ENCODE measurements around the gene NSDHL. TPM values are rescaled to one million over a fixed set of nuclear protein-coding genes. Genes with fewer than 3 reads are reported as not detected.

The NSDHL gene
- total and polyA plus RNA-seq, 2 experiments from 2014 or later, result 11.2 to 25.2 TPM

DNA sequence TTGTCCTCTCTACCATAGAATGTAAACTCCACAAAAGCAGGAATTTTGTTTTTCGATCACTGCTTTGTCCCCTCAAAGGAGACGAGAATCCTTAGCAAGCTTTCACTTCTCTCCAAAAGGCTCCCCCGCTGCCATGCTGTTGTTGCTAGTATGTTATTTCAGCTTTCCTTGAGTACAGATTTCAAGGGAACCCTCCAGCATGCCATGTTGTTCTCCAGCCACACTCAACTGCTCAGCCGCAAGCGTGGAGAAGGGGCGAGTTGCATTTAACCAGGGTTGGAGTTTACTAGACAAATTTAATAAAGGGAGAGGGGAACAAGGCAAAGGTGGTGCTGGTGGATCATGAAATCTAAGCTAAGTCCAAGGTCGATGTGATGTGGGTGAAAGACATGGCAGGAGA, 23.1 kb downstream of the NSDHL start:
- no peak for DNase-seq
- Histone ChIP-seq H3K9ac (no peak overlapping the region), H3K4me3 (no peak overlapping the region), H3K4me2 (ENCODE audit: unreplicated experiment) (no peak overlapping the region), H3K36me3 (ENCODE audit: low read depth) (no peaks in the 10 kb centered on the region), H4K20me1 (ENCODE audit: insufficient read depth) (no peaks in the 10 kb centered on the region), H3K79me2 (ENCODE audit: insufficient read depth) (no peaks in the 10 kb centered on the region), H2AFZ (no peak overlapping the region), H3K9me2 (ENCODE audit: insufficient read depth) (no peaks in the 10 kb centered on the region), H3K9me3 (ENCODE audit: low read depth) (no peaks in the 10 kb centered on the region), H3K4me1 (ENCODE audit: insufficient read depth) (no peaks in the 10 kb centered on the region), H3K27me3 (replicated peaks; ENCODE audit: insufficient read depth) (no peaks in the 10 kb centered on the region), H3F3A (ENCODE audit: insufficient read depth) (no peaks in the 10 kb centered on the region), H3K27ac (no peak overlapping the region)
- no peak for TF ChIP-seq EZH2phosphoT487 (IDR thresholded peaks at IDR 0.05; ENCODE audit: insufficient read depth, low read depth)
- no peak for TF ChIP-seq EZH2 (IDR thresholded peaks at IDR 0.05; ENCODE audit: insufficient read depth, poor library complexity, severe bottlenecking)
- in situ Hi-C loops (cut with MboI), result no loop called here
- WGBS, 2 experiments (ENCODE audit: low coverage in 1 of 2, low lambda C conversion rate in 2 of 2, missing lambda C conversion rate in 2 of 2), result 91 to 95% methylated on average over 7 of the region's 7 CpGs

DNA sequence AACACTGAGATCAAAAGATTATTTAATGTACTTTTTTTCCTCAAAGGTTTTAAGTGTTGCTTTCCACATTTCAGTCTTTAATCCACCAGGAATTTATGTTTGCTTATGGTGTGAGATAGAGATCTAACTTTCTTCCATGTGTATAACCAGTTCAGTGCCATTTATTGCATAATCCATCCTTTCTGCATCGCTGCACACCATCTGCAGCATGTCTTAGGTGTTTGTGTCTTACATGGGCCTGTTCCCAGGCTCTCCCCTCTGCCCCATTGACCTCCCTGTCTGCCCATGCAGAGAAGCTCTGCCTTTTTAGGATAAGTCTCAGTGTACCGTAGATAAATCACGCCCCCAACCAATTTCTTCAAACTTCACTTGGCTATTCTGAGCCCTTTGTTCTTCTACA, 30.3 kb downstream of the NSDHL start:
- WGBS, 2 experiments (ENCODE audit: low coverage in 1 of 2, low lambda C conversion rate in 2 of 2, missing lambda C conversion rate in 2 of 2), result 65 to 80% methylated on average over 3 of the region's 3 CpGs
- Histone ChIP-seq H3K36me3 (ENCODE audit: low read depth) (no peaks in the 10 kb centered on the region), H3K4me3 (no peak overlapping the region), H3K27ac (no peak overlapping the region), H3K4me2 (ENCODE audit: unreplicated experiment) (no peak overlapping the region), H4K20me1 (ENCODE audit: insufficient read depth) (no peaks in the 10 kb centered on the region), H3K9me2 (ENCODE audit: insufficient read depth) (no peaks in the 10 kb centered on the region), H2AFZ (no peak overlapping the region), H3K27me3 (replicated peaks; ENCODE audit: insufficient read depth) (no peaks in the 10 kb centered on the region), H3F3A (ENCODE audit: insufficient read depth) (no peaks in the 10 kb centered on the region), H3K9me3 (ENCODE audit: low read depth) (no peaks in the 10 kb centered on the region), H3K4me1 (ENCODE audit: insufficient read depth) (no peaks in the 10 kb centered on the region), H3K9ac (no peak overlapping the region), H3K79me2 (ENCODE audit: insufficient read depth) (no peaks in the 10 kb centered on the region)
- no peak for DNase-seq
- TF ChIP-seq EZH2 (IDR thresholded peaks at IDR 0.05; ENCODE audit: insufficient read depth, poor library complexity, severe bottlenecking) (no peak), EZH2phosphoT487 (IDR thresholded peaks at IDR 0.05; ENCODE audit: insufficient read depth, low read depth) (no peak)
- in situ Hi-C loops (cut with MboI), result no loop called here

DNA sequence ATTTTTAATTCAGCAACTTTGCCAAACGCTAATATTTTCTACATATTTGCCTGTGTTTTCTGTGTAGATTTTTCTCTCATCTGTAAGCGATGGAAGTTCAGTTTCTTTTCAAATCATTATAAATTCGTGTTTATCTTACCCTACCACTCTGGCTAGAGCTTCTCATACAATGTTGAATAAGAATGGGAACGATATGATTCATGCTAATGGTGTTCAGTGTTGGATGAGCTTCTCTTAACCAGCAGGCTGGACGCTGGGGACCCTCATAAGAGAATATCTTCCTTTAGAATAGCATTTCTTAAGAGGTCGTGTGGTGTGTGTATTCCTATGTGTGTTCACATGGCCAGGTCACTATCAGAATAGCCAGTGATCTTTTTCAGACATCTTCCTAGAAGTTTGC, 31.0 kb downstream of the NSDHL start:
- H3K9me3 ChIP-seq (ENCODE audit: low read depth), result no peaks in the 10 kb centered on the region
- H2AFZ ChIP-seq, result no peak overlapping the region
- no peaks in the 10 kb centered on the region for H3K4me1 ChIP-seq (ENCODE audit: insufficient read depth)
- TF ChIP-seq EZH2 (IDR thresholded peaks at IDR 0.05; ENCODE audit: insufficient read depth, poor library complexity, severe bottlenecking) (no peak), EZH2phosphoT487 (IDR thresholded peaks at IDR 0.05; ENCODE audit: insufficient read depth, low read depth) (no peak)
- H3K9me2 ChIP-seq (ENCODE audit: insufficient read depth), result no peaks in the 10 kb centered on the region
- no peak for DNase-seq
- no peak overlapping the region for H3K9ac ChIP-seq
- H3F3A ChIP-seq (ENCODE audit: insufficient read depth), result no peaks in the 10 kb centered on the region
- 69 to 76% methylated on average over 6 of the region's 6 CpGs for WGBS, 2 experiments (ENCODE audit: low coverage in 1 of 2, low lambda C conversion rate in 2 of 2, missing lambda C conversion rate in 2 of 2)
- no peaks in the 10 kb centered on the region for H4K20me1 ChIP-seq (ENCODE audit: insufficient read depth)
- no peaks in the 10 kb centered on the region for H3K79me2 ChIP-seq (ENCODE audit: insufficient read depth)
- H3K4me2 ChIP-seq (ENCODE audit: unreplicated experiment), result no peak overlapping the region
- in situ Hi-C loops (cut with MboI), result no loop called here
- H3K4me3 ChIP-seq, result no peak overlapping the region
- no peak overlapping the region for H3K27ac ChIP-seq
- H3K36me3 ChIP-seq (ENCODE audit: low read depth), result no peaks in the 10 kb centered on the region
- no peaks in the 10 kb centered on the region for H3K27me3 ChIP-seq (replicated peaks; ENCODE audit: insufficient read depth)

DNA sequence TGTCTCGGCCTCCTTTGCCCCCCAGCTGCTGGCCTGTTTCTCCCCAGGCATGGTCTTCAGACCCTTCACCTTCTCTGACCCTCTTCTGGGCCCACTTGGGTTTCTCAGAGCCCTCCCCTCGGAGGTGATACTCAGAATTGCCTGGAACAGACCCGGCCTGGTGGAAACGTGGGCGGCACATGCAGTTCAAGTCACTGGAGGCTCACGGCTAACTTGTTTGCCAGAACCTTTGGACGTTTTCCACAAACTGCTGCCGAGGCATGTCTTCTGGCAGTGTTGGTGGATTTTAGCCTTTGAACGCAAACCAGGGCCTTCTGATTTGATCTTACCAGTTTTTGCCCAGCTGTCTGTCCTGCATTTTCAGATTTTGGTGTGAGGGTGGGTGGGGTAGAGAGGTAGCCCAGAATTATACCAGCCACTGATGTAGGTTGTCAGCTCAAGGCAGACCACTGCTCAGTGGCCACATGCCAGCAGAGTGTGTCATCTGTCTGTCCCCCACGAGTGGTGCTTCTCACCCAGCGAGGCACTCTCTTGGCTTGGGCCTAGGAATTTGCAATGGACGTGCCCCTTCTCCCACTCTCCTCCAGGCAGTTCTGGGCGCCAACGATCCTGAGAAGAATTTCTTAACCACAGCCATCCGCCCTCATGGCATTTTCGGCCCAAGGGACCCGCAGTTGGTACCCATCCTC, 34.5 kb downstream of the NSDHL start:
- H3K9me3 ChIP-seq (ENCODE audit: low read depth), result no peaks in the 10 kb centered on the region
- H3K4me1 ChIP-seq (ENCODE audit: insufficient read depth), result no peaks in the 10 kb centered on the region
- no peak overlapping the region for H2AFZ ChIP-seq
- 91% methylated on average over 11 to 13 of the region's 17 CpGs for WGBS, 2 experiments (ENCODE audit: low coverage in 1 of 2, low lambda C conversion rate in 2 of 2, missing lambda C conversion rate in 2 of 2)
- H4K20me1 ChIP-seq (ENCODE audit: insufficient read depth), result no peaks in the 10 kb centered on the region
- H3K9ac ChIP-seq, result no peak overlapping the region
- H3K27me3 ChIP-seq (replicated peaks; ENCODE audit: insufficient read depth), result no peaks in the 10 kb centered on the region
- H3K27ac ChIP-seq, result no peak overlapping the region
- TF ChIP-seq EZH2 (IDR thresholded peaks at IDR 0.05; ENCODE audit: insufficient read depth, poor library complexity, severe bottlenecking), result no peak
- TF ChIP-seq EZH2phosphoT487 (IDR thresholded peaks at IDR 0.05; ENCODE audit: insufficient read depth, low read depth), result no peak
- no peaks in the 10 kb centered on the region for H3F3A ChIP-seq (ENCODE audit: insufficient read depth)
- H3K4me2 ChIP-seq (ENCODE audit: unreplicated experiment), result no peak overlapping the region
- H3K36me3 ChIP-seq (ENCODE audit: low read depth), result no peaks in the 10 kb centered on the region
- no peaks in the 10 kb centered on the region for H3K79me2 ChIP-seq (ENCODE audit: insufficient read depth)
- no peak for DNase-seq
- in situ Hi-C loops (cut with MboI), result no loop called here
- no peak overlapping the region for H3K4me3 ChIP-seq
- no peaks in the 10 kb centered on the region for H3K9me2 ChIP-seq (ENCODE audit: insufficient read depth)
